ENCODE measurements around the gene GLYATL2. TPM values are rescaled to one million over a fixed set of nuclear protein-coding genes. Genes with fewer than 3 reads are reported as not detected.

GLYATL2 gene
- total RNA-seq, 2 experiments from 2014 or later, result not detected

DNA sequence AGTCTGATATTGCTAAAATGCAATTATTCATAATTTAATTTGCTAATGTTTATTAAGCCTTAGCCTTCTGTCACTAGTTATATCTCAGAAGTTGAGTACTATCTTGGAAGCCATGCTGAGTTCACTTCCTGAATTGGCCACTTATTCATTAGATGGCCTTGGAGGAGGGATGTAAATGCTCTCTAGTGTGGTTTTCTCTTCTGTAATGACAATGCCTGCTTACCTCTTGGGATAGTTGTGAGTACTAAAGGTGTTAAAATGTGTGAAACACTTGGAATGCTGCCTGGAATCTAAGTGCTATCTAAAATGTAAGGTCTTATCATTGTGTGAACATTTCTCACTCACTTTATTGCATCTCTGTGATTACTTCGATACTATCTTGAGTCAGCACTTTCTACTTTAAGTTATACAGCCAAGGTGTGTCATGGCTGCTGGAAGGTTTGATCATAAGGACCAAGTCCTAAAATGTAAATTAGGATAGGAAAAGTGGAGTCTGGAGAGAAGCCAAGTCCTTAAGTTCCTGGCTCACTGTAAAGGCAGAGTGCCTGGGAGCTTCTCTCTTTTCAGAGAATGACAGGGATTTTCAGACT is 12.4 kb downstream of the GLYATL2 start:
- H3K36me3 Mint-ChIP-seq (ENCODE audit: low read depth), result no peaks in the 10 kb centered on the region
- no peak overlapping the region for H3K4me3 Mint-ChIP-seq
- ChIA-PET POLR2A (no interaction called here), CTCF (no interaction called here)
- H3K27ac Mint-ChIP-seq, result no peak overlapping the region
- DNase-seq, result no peak
- H3K9me3 Mint-ChIP-seq, result peaks cover 3% of the 10 kb centered on the region
- H3K27me3 Mint-ChIP-seq, result peaks cover 2% of the 10 kb centered on the region
- no peaks in the 10 kb centered on the region for H3K4me1 Mint-ChIP-seq

DNA sequence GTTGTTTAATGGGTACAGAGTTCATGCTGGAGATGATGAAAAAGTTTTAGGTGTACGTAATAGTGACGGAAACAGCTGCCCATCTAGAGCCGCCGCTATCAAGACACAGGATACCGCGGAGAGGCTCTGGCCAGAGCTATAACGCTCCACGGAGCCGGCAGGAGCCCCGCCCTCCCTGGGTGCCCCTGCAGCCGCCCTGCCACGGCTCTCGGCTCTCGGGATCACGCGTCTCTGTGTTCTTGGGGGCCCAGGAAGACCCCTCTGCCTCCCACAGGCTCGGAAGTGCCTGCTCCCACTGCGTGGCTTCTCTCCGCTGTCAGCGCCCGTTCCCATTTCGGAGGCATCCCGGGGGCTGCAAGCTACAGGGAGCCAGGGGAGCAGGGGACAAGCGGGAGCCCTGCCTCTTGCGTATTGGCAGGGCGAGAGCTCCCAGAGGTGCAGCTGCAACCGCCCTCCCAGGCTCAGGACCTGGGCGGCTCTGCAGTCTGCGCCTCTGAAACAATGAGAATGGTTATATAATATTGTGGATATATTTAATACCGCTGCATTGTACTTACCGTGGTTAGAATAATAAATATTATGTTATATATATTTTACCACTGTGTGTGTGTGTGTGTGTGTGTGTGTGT is 13.7 kb downstream of the GLYATL2 start:
- ChIA-PET POLR2A (no interaction called here), CTCF (no interaction called here)
- H3K9me3 Mint-ChIP-seq, result peaks cover 3% of the 10 kb centered on the region
- H3K27ac Mint-ChIP-seq, result no peak overlapping the region
- H3K27me3 Mint-ChIP-seq, result peaks cover 2% of the 10 kb centered on the region
- H3K4me3 Mint-ChIP-seq, result no peak overlapping the region
- H3K4me1 Mint-ChIP-seq, result no peaks in the 10 kb centered on the region
- H3K36me3 Mint-ChIP-seq (ENCODE audit: low read depth), result no peaks in the 10 kb centered on the region
- DNase-seq, result no peak

DNA sequence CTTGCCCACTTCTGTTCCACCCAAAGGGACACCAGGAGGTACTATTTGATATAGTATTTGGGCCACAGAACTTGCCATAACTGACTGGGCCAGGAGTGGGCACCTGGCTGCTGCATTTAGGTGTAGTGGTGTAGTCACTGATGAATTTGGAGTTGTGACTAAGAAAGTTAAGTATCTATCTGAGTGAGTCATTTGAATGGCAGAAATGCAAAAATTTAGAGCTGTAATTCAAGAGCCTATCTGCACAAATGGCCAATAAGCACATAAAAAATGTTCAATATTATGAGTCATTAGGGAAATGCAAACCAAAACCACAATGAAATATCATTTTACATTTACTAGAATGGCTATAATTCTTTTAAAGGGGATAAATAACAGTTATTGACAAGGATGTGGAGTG is 14.7 kb downstream of the GLYATL2 start:
- H3K4me3 Mint-ChIP-seq, result no peak overlapping the region
- H3K4me1 Mint-ChIP-seq, result no peaks in the 10 kb centered on the region
- no peak for DNase-seq
- H3K9me3 Mint-ChIP-seq, result peaks cover 6% of the 10 kb centered on the region
- CTCF ChIA-PET, result no interaction called here
- POLR2A ChIA-PET, result no interaction called here
- H3K27me3 Mint-ChIP-seq, result peaks cover 2% of the 10 kb centered on the region
- H3K27ac Mint-ChIP-seq, result no peak overlapping the region
- H3K36me3 Mint-ChIP-seq (ENCODE audit: low read depth), result no peaks in the 10 kb centered on the region

- H3K27ac Mint-ChIP-seq, result no peak overlapping the region
- peaks cover 3% of the 10 kb centered on the region for H3K27me3 Mint-ChIP-seq
- CTCF ChIA-PET, result no interaction called here
- no peak for DNase-seq
- no peak overlapping the region for H3K4me3 Mint-ChIP-seq
- POLR2A ChIA-PET, result no interaction called here
- peaks cover 7% of the 10 kb centered on the region for H3K9me3 Mint-ChIP-seq
- H3K36me3 Mint-ChIP-seq (ENCODE audit: low read depth), result peaks cover 3% of the 10 kb centered on the region
- no peaks in the 10 kb centered on the region for H3K4me1 Mint-ChIP-seq
Observed at GRCh38 chr11:58813693-58814092, 30.8 kb downstream of the GLYATL2 start.

GRCh38 chr11:58811499-58811898 is 33.0 kb downstream of the GLYATL2 start:
- POLR2A ChIA-PET, result no interaction called here
- Mint-ChIP-seq H3K4me3 (no peak overlapping the region), H3K27ac (no peak overlapping the region), H3K4me1 (no peaks in the 10 kb centered on the region), H3K27me3 (peaks cover 3% of the 10 kb centered on the region), H3K36me3 (ENCODE audit: low read depth) (peaks cover 3% of the 10 kb centered on the region), H3K9me3 (peaks cover 7% of the 10 kb centered on the region)
- CTCF ChIA-PET, result no interaction called here
- DNase-seq, result no peak

DNA sequence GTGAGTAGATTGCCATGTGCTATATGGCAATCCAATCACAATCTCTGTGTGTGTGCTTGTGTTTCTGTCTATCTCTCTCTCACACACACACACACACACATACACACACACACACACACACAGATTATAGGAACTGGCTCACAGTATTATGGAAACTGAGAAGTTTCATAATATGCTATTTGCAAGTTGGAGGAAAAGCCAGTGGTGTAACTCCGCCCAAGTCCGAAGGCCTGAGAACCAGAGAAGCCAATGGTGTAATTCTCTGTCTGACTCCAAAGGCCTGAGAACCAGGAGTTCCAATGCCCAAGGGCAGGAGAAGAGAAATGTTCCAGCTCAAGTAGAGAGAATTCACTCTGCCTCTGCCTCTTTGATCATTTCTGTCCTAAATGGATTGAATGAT is 37.2 kb downstream of the GLYATL2 start:
- H3K9me3 Mint-ChIP-seq, result no peaks in the 10 kb centered on the region
- no peak overlapping the region for H3K27ac Mint-ChIP-seq
- H3K36me3 Mint-ChIP-seq (ENCODE audit: low read depth), result no peaks in the 10 kb centered on the region
- ChIA-PET POLR2A (no interaction called here), CTCF (no interaction called here)
- H3K4me3 Mint-ChIP-seq, result no peak overlapping the region
- no peak for DNase-seq
- H3K27me3 Mint-ChIP-seq, result peaks cover 3% of the 10 kb centered on the region
- no peaks in the 10 kb centered on the region for H3K4me1 Mint-ChIP-seq

GRCh38 chr11:58805065-58805464 is 39.4 kb downstream of the GLYATL2 start:
- no peak for DNase-seq
- H3K27ac Mint-ChIP-seq, result no peak overlapping the region
- H3K9me3 Mint-ChIP-seq, result no peaks in the 10 kb centered on the region
- no peaks in the 10 kb centered on the region for H3K36me3 Mint-ChIP-seq (ENCODE audit: low read depth)
- H3K4me1 Mint-ChIP-seq, result no peaks in the 10 kb centered on the region
- H3K4me3 Mint-ChIP-seq, result no peak overlapping the region
- ChIA-PET CTCF (no interaction called here), POLR2A (no interaction called here)
- H3K27me3 Mint-ChIP-seq, result peaks cover 7% of the 10 kb centered on the region

DNA sequence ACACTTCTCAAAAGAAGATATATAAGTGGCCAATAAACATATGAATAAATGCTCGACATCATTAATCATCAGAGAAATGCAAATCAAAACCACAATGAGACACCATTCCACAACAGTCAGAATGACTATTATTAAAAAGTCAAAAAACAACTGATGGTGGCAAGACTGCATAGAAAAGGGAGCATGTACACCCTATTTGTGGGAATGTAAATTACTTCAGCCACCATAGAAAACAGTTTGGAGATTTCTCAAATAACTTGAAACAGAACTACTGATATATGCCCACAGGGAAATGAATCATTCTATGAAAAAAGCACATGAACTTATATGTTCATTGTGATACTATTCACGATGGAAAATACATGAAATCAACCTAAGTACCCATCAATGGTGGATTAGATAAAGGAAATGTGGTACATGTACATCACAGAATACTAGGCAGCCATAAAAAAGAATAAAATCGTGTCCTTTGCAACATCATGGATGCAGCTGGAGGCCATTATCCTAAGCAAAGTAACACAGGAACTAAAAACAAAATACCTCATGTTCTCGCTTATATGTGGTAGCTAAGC is 42.4 kb downstream of the GLYATL2 start:
- no peak for DNase-seq
- no peaks in the 10 kb centered on the region for H3K9me3 Mint-ChIP-seq
- no peaks in the 10 kb centered on the region for H3K4me1 Mint-ChIP-seq
- no peak overlapping the region for H3K4me3 Mint-ChIP-seq
- no peaks in the 10 kb centered on the region for H3K36me3 Mint-ChIP-seq (ENCODE audit: low read depth)
- peaks cover 10% of the 10 kb centered on the region for H3K27me3 Mint-ChIP-seq
- H3K27ac Mint-ChIP-seq, result no peak overlapping the region
- POLR2A ChIA-PET, result no interaction called here
- CTCF ChIA-PET, result no interaction called here

- Mint-ChIP-seq H3K9me3 (no peaks in the 10 kb centered on the region), H3K27me3 (peaks cover 10% of the 10 kb centered on the region), H3K4me1 (no peaks in the 10 kb centered on the region), H3K27ac (no peak overlapping the region), H3K4me3 (no peak overlapping the region), H3K36me3 (ENCODE audit: low read depth) (no peaks in the 10 kb centered on the region)
- ChIA-PET CTCF (no interaction called here), POLR2A (no interaction called here)
- no peak for DNase-seq
Observed at GRCh38 chr11:58801302-58801701, 43.2 kb downstream of the GLYATL2 start.

- peaks cover 13% of the 10 kb centered on the region for H3K27me3 Mint-ChIP-seq
- H3K27ac Mint-ChIP-seq, result no peak overlapping the region
- no peak overlapping the region for H3K4me3 Mint-ChIP-seq
- H3K9me3 Mint-ChIP-seq, result no peaks in the 10 kb centered on the region
- ChIA-PET CTCF (interaction anchor here (1.7 kb wide), 1 partner anchor 10 kb away, joined by 5 read pairs; no protein-coding TSS in a partner anchor), POLR2A (no interaction called here)
- H3K4me1 Mint-ChIP-seq, result no peaks in the 10 kb centered on the region
- no peaks in the 10 kb centered on the region for H3K36me3 Mint-ChIP-seq (ENCODE audit: low read depth)
- DNase-seq, result no peak
Observed at GRCh38 chr11:58796333-58796732, 48.2 kb downstream of the GLYATL2 start.

DNA sequence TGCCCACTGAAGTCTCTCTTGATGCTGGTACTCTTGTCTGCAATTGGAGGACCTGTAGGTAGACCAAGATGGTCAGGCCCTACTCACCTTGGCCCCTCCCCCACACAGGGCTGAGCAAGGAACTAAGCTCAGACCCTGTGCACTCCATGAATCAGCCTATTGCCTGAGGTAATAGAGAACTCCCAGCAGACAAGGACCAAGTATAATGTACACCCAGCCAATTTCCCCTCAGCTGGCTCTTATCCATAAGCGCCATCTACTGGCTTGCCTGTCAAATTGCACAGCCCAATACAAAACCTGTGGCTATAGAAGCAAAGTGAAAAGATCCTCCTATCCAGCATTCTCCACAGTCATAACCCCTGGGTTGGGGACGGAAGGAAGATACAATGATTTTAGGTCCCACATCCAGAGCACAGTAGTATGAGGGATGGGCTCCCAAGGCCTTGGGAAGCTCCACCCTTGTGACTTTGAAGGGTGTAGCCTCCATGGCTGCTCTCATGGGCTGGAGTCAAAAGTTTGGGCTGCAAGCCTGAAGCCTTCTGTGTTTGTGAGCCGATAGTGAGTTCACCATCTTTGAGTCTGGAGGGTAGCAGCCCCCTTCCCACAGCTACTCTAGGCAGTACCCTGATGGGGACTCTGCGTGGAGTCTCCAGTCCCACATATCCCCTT is 56.0 kb downstream of the GLYATL2 start:
- Mint-ChIP-seq H3K4me3 (no peak overlapping the region), H3K36me3 (ENCODE audit: low read depth) (no peaks in the 10 kb centered on the region), H3K9me3 (no peaks in the 10 kb centered on the region), H3K4me1 (no peaks in the 10 kb centered on the region), H3K27me3 (peaks cover 8% of the 10 kb centered on the region), H3K27ac (no peak overlapping the region)
- CTCF ChIA-PET, result interaction anchor here (0.9 to 1.3 kb wide), 5 partner anchors 81 to 153 kb away, joined by 3 to 4 read pairs (median 3); no protein-coding TSS in a partner anchor
- POLR2A ChIA-PET, result no interaction called here
- peak; percentile 38 for DNase-seq

GRCh38 chr11:58787903-58788302 is 56.6 kb downstream of the GLYATL2 start:
- peaks cover 10% of the 10 kb centered on the region for H3K27me3 Mint-ChIP-seq
- no peak overlapping the region for H3K27ac Mint-ChIP-seq
- H3K9me3 Mint-ChIP-seq, result no peaks in the 10 kb centered on the region
- ChIA-PET CTCF (interaction anchor here (1.0 to 1.2 kb wide), 3 partner anchors 80 to 135 kb away, joined by 3 to 4 read pairs (median 3); no protein-coding TSS in a partner anchor), POLR2A (no interaction called here)
- DNase-seq, result no peak
- H3K36me3 Mint-ChIP-seq (ENCODE audit: low read depth), result no peaks in the 10 kb centered on the region
- no peak overlapping the region for H3K4me3 Mint-ChIP-seq
- no peaks in the 10 kb centered on the region for H3K4me1 Mint-ChIP-seq

- no peak overlapping the region for H3K4me3 Mint-ChIP-seq
- ChIA-PET CTCF (interaction anchor here (1.2 kb wide), 1 partner anchor 10 kb away, joined by 5 read pairs; no protein-coding TSS in a partner anchor), POLR2A (no interaction called here)
- no peaks in the 10 kb centered on the region for H3K9me3 Mint-ChIP-seq
- no peaks in the 10 kb centered on the region for H3K36me3 Mint-ChIP-seq (ENCODE audit: low read depth)
- no peak for DNase-seq
- H3K27ac Mint-ChIP-seq, result no peak overlapping the region
- no peaks in the 10 kb centered on the region for H3K4me1 Mint-ChIP-seq
- H3K27me3 Mint-ChIP-seq, result peaks cover 10% of the 10 kb centered on the region
Observed at GRCh38 chr11:58786693-58787092, 57.8 kb downstream of the GLYATL2 start.
